GM18505 (cell line): ENCODE results near the gene ARHGAP19.
"Not testable (repeated sequence)": the region's sequence is repeated elsewhere in the genome, so short reads cannot be mapped to it uniquely, and the experiment has no call there.

ENCODE experiments used
- ATAC-seq: cut with Tn5 transposase; IDR thresholded peaks from one replicate; pipeline ENCODE4 v1.9.1; 2021; ENCODE audit not compliant: unreplicated experiment
- POLR2A ChIP-seq: IDR thresholded peaks from 4 replicates; pipeline ENCODE4 v1.6.1; 2011; ENCODE audit warnings: borderline replicate concordance; ENCODE audit not compliant: insufficient read depth, insufficient read length; ENCODE audit errors: extremely low read depth

Gene ARHGAP19

DNA sequence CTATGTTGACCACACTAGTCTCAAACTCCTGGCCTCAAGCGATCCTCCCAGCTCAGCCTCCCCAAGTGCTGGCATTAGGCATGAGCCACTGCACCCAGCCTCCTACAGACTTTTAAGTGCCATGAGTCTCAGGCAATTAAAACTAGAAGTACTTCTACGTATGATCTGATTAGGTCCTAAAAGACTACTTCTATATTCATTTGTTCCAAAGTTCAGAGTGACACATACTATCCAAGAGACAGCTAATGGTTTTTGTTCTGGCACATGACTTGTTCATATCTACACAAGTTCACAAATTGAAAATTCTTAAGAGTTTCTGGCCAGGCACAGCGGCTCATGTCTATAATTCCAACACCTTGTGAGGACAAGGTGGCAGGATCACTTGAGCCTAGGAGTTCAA is 11.7 kb downstream of the ARHGAP19 start:
- no peak for TF ChIP-seq POLR2A
- no peak for ATAC-seq

DNA sequence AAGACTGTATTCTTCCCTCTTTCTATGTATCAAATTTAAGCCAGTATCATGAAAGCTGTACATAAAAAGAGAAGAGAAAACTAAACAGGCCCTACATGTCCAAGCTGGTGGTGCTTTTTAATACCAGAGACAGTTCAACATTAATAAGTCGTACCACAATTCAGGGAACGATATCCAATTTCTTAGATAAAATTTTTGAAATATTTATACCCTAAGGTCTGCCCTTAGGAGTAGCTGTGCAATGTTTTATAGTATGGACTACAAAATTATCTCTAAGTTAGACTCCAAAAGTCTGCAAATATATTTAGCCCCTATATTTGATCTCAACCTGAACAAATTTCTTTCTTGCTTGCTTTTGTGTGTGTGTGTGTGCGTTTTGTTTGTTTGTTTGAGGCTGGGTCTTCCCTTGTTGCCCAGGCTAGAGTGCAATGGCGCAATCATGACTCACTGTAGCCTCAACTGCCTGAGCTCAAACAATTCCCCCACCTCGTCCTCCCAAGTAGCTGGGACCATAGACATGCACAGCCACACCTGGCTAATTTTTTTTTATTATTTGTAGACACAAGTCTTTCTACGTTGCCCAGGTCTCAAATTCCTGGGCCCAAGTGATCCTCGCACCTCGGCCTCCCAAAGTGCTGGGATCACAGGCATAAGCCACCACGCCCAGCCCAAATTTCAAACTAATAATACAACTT is 13.2 kb downstream of the ARHGAP19 start:
- no peak for TF ChIP-seq POLR2A
- ATAC-seq = no peak

DNA sequence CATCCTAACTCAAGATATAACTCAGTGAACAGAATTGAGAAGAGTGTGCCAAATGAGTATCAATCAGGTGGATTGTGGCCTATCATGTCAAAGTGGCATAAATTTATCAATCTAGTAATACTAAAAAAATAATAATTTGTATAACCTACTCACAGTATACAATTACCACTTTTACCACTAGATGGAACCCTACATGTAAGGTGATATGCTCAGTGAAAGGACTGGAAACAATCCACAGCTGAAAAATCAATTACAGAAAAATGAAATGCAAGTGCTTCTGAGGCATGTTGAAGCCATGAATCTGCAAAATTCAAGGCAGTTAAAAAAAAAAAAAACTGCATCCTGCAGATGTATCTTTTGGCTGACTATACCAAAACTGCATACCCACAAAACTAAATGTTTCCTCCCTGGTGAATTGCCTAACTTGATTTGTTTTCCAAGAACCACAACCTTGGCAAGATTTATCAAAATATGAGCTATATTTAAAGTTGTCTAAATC is 13.9 kb downstream of the ARHGAP19 start:
- ATAC-seq = no peak
- TF ChIP-seq POLR2A = no peak

DNA sequence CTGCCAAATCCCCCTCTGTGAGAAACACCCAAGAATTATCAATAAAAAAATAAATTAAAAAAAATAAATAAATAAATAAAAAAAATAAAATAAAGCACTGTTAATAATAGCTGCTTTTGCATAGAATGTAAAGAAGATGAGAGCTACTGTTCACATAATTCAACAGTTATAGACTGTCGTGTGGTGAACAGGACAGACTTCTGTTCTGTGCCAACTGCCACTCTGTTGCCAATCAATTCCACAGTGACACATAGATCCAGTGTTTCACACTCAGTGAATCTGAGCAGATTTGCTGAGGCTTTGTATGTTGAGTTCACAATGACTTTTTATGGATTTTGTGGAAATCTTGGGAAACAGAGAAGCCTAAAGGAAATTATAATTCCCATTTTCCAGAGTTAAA is 14.9 kb downstream of the ARHGAP19 start:
- no peak for ATAC-seq
- TF ChIP-seq POLR2A = no peak

DNA sequence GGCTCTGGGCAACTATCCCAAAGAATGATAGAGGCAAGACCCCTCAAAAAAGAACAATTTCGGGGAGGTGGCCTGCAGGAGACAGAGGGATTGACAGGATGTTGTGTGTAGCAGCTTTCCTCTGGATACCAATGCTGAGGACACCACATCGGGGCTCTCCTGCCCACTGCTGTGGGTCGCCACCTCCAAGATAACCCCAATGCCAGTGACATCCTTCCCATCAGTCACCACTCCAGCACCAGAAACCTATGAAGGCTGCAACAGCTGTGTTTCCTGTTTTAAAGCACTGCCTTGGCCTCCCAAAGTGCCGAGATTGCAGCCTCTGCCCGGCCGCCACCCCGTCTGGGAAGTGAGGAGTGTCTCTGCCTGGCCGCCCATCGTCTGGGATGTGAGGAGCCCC is 17.6 kb downstream of the ARHGAP19 start:
- no peak for TF ChIP-seq POLR2A
- ATAC-seq = no peak

DNA sequence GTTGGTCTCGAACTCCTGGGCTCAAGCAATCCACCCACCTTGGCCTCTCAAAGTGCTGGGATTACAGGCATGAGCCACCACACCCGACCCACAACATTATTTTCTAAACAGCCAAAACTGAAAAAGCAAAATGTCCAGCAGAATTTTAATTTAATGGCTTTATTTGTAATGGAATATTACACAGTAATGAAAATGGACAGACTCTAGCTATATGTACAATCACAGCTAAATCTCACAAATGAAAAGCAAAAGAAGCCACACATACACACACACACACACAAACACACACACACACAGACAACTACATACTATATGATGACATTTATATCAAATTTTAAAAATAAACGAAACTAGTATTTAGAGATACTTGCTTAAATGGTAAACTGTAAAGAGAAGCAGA is 18.7 kb downstream of the ARHGAP19 start:
- no peak for ATAC-seq

DNA sequence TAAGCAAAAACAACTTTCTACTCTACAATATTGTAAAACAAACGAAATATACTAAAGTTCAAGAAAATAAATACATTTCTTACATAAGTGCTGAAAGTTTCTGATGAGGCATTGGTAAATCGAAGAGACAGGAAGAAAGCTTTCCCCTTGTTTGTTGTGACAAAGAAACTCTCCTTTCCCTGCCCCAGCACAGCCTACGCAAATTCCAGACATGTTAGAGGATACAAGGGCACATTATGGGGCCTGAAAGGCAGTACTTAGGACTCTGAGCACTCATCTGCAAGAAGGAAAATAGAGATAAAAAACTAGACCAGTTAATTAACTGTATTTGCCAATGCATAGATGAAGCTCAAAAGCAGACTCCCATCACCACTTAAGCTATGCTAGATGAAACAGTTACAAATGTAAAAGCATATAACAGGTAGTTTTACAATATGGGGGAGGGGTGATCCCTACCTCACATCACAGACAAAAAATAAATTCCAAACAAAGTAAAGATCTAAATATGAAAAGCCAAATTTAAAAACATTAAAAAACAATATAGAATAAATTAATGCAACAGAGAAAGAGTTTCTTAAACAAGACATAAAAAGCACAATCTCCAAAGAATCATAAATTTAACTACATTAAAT is 21.8 kb downstream of the ARHGAP19 start:
- no peak for TF ChIP-seq POLR2A
- ATAC-seq = no peak

More for the DNA sequence above, 18.7 kb downstream of the ARHGAP19 start:
- no peak for TF ChIP-seq POLR2A

DNA sequence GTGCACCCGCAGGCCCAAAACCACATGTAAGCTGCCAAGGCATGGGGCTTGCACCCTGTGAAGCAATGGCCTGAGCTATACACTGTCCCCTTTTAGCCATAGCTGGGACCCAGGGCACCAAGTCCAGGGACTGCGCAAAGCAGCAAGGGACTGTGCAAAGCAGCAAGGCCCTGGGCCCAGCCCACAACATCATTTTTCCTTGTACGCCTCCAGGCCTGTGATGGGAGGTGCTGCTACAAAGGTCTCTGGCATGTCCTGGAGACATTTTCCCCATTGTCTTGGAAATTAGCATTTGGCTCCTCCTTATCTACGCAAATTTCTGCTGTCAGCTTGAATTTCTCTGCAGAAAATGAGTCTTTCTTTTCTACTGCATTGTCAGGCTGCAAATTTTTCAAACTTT is 24.8 kb downstream of the ARHGAP19 start:
- no peak for ATAC-seq
- no peak for TF ChIP-seq POLR2A

DNA sequence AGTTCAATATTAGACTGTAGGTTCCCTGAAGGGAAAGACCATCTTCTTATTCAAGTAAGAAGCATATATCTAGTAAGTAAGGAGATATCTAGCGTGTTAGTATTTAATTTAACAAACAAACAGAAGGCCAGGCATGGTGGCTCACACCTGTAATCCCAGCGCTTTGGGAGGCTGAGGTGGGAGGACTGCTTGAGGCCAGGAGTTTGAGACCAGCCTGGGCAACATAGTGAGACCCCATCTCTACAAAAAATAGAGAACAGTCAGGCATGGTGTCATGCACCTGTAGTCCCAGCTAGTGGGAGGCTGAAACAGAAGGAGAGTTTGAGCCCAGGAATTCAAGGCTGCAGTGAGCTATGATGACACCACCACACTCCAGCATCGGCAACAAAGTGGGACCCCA is 27.3 kb downstream of the ARHGAP19 start:
- ATAC-seq = not testable (repeated sequence)

DNA sequence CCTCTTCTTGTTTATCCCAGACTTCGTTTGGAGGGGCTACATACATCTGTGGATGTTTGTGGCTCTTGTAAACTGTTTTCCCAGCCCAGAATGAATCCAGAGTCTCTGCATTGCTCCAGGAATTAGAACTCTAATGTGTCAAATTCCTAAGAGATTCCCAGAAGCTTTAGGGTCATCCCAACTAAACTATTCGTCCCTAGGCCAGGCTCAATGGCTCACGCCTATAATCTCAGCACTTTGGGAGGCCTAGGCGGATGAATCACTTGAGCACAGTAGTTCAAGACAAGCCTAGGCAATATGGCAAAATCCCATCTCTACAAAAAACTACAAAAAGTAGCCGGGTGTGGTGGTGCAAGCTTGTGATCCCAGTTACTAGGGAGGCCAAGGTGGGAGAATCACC is 28.5 kb downstream of the ARHGAP19 start:
- ATAC-seq = no peak
- TF ChIP-seq POLR2A = no peak

DNA sequence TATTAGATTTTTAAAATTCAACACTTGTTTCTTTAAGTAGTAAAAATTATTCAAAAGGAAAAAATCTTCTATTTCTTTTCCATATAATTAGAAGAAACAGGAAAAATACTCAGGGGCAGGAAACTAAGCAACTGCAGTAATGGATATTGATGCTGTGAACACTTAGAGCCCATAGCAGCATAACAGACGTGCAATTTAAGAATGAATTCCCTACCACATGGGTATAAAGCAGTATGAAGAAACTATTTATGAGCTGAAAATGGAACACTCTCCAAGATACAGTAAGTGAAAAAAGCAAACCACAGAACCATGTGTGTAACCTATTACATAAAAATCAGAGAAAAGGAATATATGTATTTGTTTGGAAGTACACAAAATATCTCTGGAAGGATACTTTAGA is 30.8 kb downstream of the ARHGAP19 start:
- TF ChIP-seq POLR2A = no peak
- ATAC-seq = no peak

DNA sequence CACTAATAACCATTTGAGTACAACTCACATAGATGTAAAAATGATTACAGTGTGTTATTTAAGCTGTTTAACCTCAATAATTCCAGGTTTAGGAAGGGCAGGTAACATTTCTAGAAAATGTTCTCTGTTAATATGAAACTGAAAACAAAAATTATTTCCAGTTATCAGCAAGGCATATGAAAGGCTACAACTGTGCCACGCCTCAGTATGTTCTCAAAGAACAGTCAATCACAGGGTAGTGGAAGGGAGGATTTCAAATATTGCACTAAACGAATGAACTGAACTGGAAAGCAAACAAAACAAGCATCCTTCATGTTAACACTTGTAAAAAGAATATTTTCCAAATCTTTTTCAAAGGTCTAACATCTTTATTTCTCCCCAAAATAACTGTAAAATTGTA is 31.3 kb downstream of the ARHGAP19 start:
- no peak for ATAC-seq
- TF ChIP-seq POLR2A = no peak

DNA sequence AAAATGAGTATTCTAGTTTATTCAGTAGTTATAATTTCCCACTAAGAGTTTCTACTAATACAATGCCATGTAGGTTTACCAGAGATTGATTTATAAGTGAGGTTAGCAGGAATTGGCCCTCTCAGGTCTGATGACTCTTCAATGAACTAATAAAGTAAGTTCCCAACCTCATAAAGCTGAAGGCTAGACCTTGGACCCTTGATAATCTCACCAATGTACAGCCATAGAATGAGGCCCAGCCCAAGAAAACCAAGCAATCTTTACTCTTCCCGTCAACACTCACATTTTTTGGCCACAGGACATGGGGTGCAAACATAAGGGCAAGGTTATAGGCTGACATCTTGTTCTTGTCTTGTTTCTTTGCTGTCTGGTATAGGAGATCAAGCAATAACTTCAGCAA is 33.3 kb downstream of the ARHGAP19 start:
- ATAC-seq = no peak
- no peak for TF ChIP-seq POLR2A

DNA sequence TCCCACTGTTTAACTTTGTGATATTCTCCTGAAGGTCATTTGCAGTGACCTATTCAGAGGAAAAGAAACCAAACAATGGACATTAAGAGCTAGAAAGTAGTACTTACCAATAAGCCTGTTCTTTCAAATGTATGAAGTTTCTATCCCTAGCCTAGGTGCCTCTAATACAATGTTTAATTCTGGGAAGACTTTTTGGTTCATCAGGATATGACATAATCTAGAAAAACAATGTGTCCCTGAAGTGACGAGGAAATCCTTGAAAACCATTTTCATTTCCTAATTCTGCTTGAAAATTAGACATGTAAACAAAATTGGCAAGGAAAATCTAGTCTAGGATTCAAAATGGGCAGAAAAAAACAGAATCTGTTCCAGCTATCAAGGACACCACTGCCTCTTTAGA is 36.1 kb downstream of the ARHGAP19 start:
- TF ChIP-seq POLR2A = no peak
- ATAC-seq = no peak
